HCT116 (cell line): ENCODE data around the gene ARF1. TPM values are rescaled to one million over a fixed set of nuclear protein-coding genes. Genes with fewer than 3 reads are reported as not detected.

Experiments
- ATAC-seq: fragments of 200-7000 bp; cut with Tn5 transposase; 2 replicates; pipeline ENCODE4 v1.9.1; 2020; ENCODE audit warnings: mild to moderate bottlenecking, moderate library complexity
- BruUV-seq: library from RNA; stranded (reverse); fragments of 400-500 nt; replicated peaks from 2 replicates; lab custom pipeline; 2021; lab: Mats Ljungman, UMichigan
- CTCF ChIA-PET: fragments of 300-600 bp; sonication (Branson Sonifier 250); formaldehyde crosslinking; loops from one replicate; lab custom pipeline; 2021; ENCODE audit warnings: antibody characterized with exemption; lab: Charles Lee
- POLR2A ChIA-PET: fragments of 300-600, 350-600 bp; sonication (Branson Sonifier 250); formaldehyde crosslinking; loops from one replicate; lab custom pipeline; 2021; ENCODE audit warnings: antibody characterized with exemption; lab: Charles Lee
- RAD21 ChIA-PET, 2 experiments: fragments of 300-600 bp; sonication (Branson Sonifier 250); formaldehyde crosslinking; loops; one replicate each; lab custom pipeline; 2023; ENCODE audit warnings: low total read pairs in 2 of 2; ENCODE audit not compliant: uncharacterized antibody in 2 of 2, unreplicated experiment in 2 of 2, low non-redundant PET in 1 of 2; lab: Charles Lee
- DNase-seq: peaks from one replicate; pipeline ENCODE4 v3.0.0-alpha.2; 2010; ENCODE audit warnings: low read depth, low spot score
- H2AFZ ChIP-seq: fragments of 200-600 bp; shearing (Covaris generic), sonication (generic); 2 replicates; pipeline ENCODE4 v1.6.1; 2017; ENCODE audit warnings: low read depth, mixed run types, mixed read lengths, antibody characterized with exemption, low read length; ENCODE audit not compliant: poor library complexity, severe bottlenecking
- H3K27ac ChIP-seq: 2 replicates; pipeline ENCODE4 v1.5.1; 2012; ENCODE audit warnings: low read depth, low read length
- H3K27me3 ChIP-seq: fragments of 200-600 bp; sonication (generic); 2 replicates; pipeline ENCODE4 v1.6.1; 2016; ENCODE audit warnings: mixed run types, low read length, mixed read lengths; ENCODE audit not compliant: insufficient read depth
- H3K36me3 ChIP-seq, 2 experiments: fragments of 200-500 bp in 1 of 2; fragments of 200-600 bp in 1 of 2; sonication (Bioruptor generic) in 1 of 2; sonication (generic) in 1 of 2; 2 replicates each; pipeline versions ENCODE4 v1.5.1 to v1.6.1; 2014 to 2016; ENCODE audit warnings: low read length in 2 of 2, inconsistent platforms in 1 of 2, mixed read lengths in 1 of 2, mixed run types in 1 of 2; ENCODE audit not compliant: insufficient read depth in 2 of 2, control insufficient read depth in 1 of 2
- H3K4me1 ChIP-seq, 2 experiments: fragments of 200-600 bp in 1 of 2; sonication (generic) in 1 of 2; 2 replicates each; pipeline versions ENCODE4 v1.5.1 to v1.6.1; 2012 to 2017; ENCODE audit warnings: low read length in 2 of 2, inconsistent platforms in 1 of 2, mild to moderate bottlenecking in 1 of 2, mixed read lengths in 1 of 2, mixed run types in 1 of 2, moderate library complexity in 1 of 2; ENCODE audit not compliant: insufficient read depth in 2 of 2, control insufficient read depth in 1 of 2
- H3K4me2 ChIP-seq: fragments of 200-600 bp; sonication (generic); 2 replicates; pipeline ENCODE4 v1.6.1; 2017; ENCODE audit warnings: mixed run types, low read length, mixed read lengths
- H3K4me3 ChIP-seq, 2 experiments: fragments of 200-600 bp in 1 of 2; sonication (generic) in 1 of 2; replicated peaks in 1 of 2; 2 replicates each; pipeline ENCODE4 v1.5.1; 2011 to 2016; ENCODE audit warnings: low read length in 2 of 2, control low read depth in 1 of 2, low read depth in 1 of 2, mild to moderate bottlenecking in 1 of 2, mixed read lengths in 1 of 2, mixed run types in 1 of 2
- H3K79me2 ChIP-seq: fragments of 200-600 bp; sonication (generic); 2 replicates; pipeline ENCODE4 v1.6.1; 2017; ENCODE audit warnings: mild to moderate bottlenecking, mixed run types, low read length, moderate library complexity, mixed read lengths; ENCODE audit not compliant: insufficient read depth
- H3K9ac ChIP-seq: fragments of 200-600 bp; sonication (generic); 2 replicates; pipeline ENCODE4 v1.6.1; 2016; ENCODE audit warnings: low read length, mixed read lengths
- H3K9me2 ChIP-seq: fragments of 200-600 bp; sonication (generic), shearing (Covaris generic); 2 replicates; pipeline ENCODE4 v1.6.1; 2017; ENCODE audit warnings: mixed run types, mild to moderate bottlenecking, moderate library complexity; ENCODE audit not compliant: insufficient read depth
- H3K9me3 ChIP-seq, 2 experiments: fragments of 200-500 bp in 1 of 2; fragments of 200-600 bp in 1 of 2; sonication (Bioruptor generic) in 1 of 2; sonication (generic) in 1 of 2; 2 replicates each; pipeline ENCODE4 v1.6.1; 2014 to 2017; ENCODE audit warnings: low read length in 2 of 2, mixed read lengths in 2 of 2, inconsistent platforms in 1 of 2, low read depth in 1 of 2, mild to moderate bottlenecking in 1 of 2, mixed run types in 1 of 2, moderate library complexity in 1 of 2; ENCODE audit not compliant: control insufficient read depth in 1 of 2, insufficient read depth in 1 of 2
- H4K20me1 ChIP-seq: fragments of 200-600 bp; sonication (generic), shearing (Covaris generic); 2 replicates; pipeline ENCODE4 v1.6.1; 2017; ENCODE audit warnings: mixed run types, mild to moderate bottlenecking, moderate library complexity; ENCODE audit not compliant: insufficient read depth
- CBX3 ChIP-seq: IDR thresholded peaks from 2 replicates; pipeline ENCODE4 v1.6.1; 2012; ENCODE audit warnings: low read depth
- EGR1 ChIP-seq: IDR thresholded peaks from 2 replicates; pipeline ENCODE4 v1.6.1; 2012; ENCODE audit warnings: low read depth
- ELF1 ChIP-seq: IDR thresholded peaks from 2 replicates; pipeline ENCODE4 v1.6.1; 2012; ENCODE audit warnings: low read depth, borderline replicate concordance
- JUND ChIP-seq: IDR thresholded peaks from 2 replicates; pipeline ENCODE4 v1.6.1; 2012
- POLR2A ChIP-seq: IDR thresholded peaks from 2 replicates; pipeline ENCODE4 v1.7.0; 2011; ENCODE audit warnings: borderline replicate concordance; ENCODE audit not compliant: insufficient read depth, insufficient read length; ENCODE audit errors: extremely low read depth
- ZFX ChIP-seq: fragments of 450-650 bp; IDR thresholded peaks from 2 replicates; pipeline ENCODE4 v1.6.1; 2017
- intact Hi-C: fragments of 100-400 bp; cut with micrococcal nuclease; formaldehyde crosslinking; loops from 2 replicates; pipeline ENCODE4 v1.10.0; 2022
- total RNA-seq: library from RNA; stranded (reverse); gene quantifications from one replicate; pipeline ENCODE4 v1.2.1, GENCODE V29; 2021; ENCODE audit not compliant: unreplicated experiment
- TF ChIP-seq, protein P1 (sequence below): IDR thresholded peaks from 2 replicates; pipeline ENCODE4 v1.6.1; 2012; ENCODE audit warnings: low read depth

The ARF1 gene
- total RNA-seq, 1 experiment from 2014 or later = 394 TPM

DNA sequence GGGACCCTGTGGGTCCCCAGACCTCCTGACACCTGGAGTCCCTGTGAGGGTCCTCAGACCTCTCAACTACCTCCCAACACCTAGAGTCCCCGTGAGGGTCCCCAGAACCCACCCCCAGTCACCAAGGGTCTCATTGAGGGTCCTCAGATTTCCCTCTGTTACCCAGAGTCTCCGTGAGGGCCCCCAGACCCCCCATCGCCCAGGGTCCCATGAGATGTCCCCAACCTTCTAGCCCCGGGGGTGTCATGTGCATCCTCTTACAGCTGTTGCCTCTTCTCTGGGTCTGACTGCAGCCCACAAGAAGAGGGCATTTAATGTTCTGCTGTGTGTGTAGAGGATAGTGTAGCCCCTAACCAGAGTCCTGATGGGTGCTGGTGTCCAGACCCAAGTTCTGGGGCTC lies 65.3 kb downstream of the ARF1 start:
- Histone ChIP-seq H3K9ac (no peak overlapping the region), H3K4me1 (no peaks in the 10 kb centered on the region; a peak in 1 of 4 replicates), H3K4me3 (no peak overlapping the region), H3K79me2 (peaks cover 32% of the 10 kb centered on the region), H3K4me2 (no peak overlapping the region), H3K36me3 (0 out of 4 replicates have a peak, but pooled peaks cover 0 to 6% of the 10 kb centered on the region in 2 experiments), H3K27ac (no peak overlapping the region), H4K20me1 (no peaks in the 10 kb centered on the region), H3K9me3 (no peaks in the 10 kb centered on the region), H3K27me3 (no peaks in the 10 kb centered on the region), H3K9me2 (no peaks in the 10 kb centered on the region), H2AFZ (no peak overlapping the region)
- no peak for TF ChIP-seq ELF1
- no peak for TF ChIP-seq CBX3
- no peak for TF ChIP-seq ZFX
- TF ChIP-seq, protein P1, sequence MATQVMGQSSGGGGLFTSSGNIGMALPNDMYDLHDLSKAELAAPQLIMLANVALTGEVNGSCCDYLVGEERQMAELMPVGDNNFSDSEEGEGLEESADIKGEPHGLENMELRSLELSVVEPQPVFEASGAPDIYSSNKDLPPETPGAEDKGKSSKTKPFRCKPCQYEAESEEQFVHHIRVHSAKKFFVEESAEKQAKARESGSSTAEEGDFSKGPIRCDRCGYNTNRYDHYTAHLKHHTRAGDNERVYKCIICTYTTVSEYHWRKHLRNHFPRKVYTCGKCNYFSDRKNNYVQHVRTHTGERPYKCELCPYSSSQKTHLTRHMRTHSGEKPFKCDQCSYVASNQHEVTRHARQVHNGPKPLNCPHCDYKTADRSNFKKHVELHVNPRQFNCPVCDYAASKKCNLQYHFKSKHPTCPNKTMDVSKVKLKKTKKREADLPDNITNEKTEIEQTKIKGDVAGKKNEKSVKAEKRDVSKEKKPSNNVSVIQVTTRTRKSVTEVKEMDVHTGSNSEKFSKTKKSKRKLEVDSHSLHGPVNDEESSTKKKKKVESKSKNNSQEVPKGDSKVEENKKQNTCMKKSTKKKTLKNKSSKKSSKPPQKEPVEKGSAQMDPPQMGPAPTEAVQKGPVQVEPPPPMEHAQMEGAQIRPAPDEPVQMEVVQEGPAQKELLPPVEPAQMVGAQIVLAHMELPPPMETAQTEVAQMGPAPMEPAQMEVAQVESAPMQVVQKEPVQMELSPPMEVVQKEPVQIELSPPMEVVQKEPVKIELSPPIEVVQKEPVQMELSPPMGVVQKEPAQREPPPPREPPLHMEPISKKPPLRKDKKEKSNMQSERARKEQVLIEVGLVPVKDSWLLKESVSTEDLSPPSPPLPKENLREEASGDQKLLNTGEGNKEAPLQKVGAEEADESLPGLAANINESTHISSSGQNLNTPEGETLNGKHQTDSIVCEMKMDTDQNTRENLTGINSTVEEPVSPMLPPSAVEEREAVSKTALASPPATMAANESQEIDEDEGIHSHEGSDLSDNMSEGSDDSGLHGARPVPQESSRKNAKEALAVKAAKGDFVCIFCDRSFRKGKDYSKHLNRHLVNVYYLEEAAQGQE = no peak
- TF ChIP-seq JUND = no peak
- TF ChIP-seq POLR2A = no peak
- TF ChIP-seq EGR1 = no peak
- no peak for DNase-seq
- intact Hi-C loops = no loop called here
- BruUV-seq = no TSS peak
- no peak for ATAC-seq
- ChIA-PET RAD21 (no interaction called here), POLR2A (no interaction called here), CTCF (no interaction called here)
